HT1080 (cell line): ENCODE results near the gene ITIH5. TPM values are rescaled to one million over a fixed set of nuclear protein-coding genes. Genes with fewer than 3 reads are reported as not detected.
A peak's percentile ranks its signal among the peaks of the same experiment; 100 is the strongest.
"Not testable (repeated sequence)": the region's sequence is repeated elsewhere in the genome, so short reads cannot be mapped to it uniquely, and the experiment has no call there.

Source experiments
- DNase-seq: peaks from one replicate; pipeline ENCODE4 v3.0.0-alpha.2; 2015; ENCODE audit warnings: low read depth
- total RNA-seq: library from RNA; depleted of rRNA; stranded (reverse); fragments of >200 nt; shearing (Covaris generic); gene quantifications from 2 replicates; pipeline ENCODE4 v1.2.3, GENCODE V29; 2014

The ITIH5 gene
- total RNA-seq, 1 experiment from 2014 or later, result not detected

GRCh38 chr10:7689591-7689990, 22.8 kb upstream of the ITIH5 start:
- DNase-seq, result no peak

GRCh38 chr10:7687228-7687907, 20.6 kb upstream of the ITIH5 start:
- DNase-seq, result peak; percentile 82

- DNase-seq, result no peak
Observed at GRCh38 chr10:7686351-7687171, 19.8 kb upstream of the ITIH5 start.

- peak; percentile 25 for DNase-seq
Observed at GRCh38 chr10:7680078-7680477, 13.3 kb upstream of the ITIH5 start.

- no peak for DNase-seq
Observed at GRCh38 chr10:7679256-7679655, 12.5 kb upstream of the ITIH5 start.

GRCh38 chr10:7672341-7673134, 5.8 kb upstream of the ITIH5 start:
- no peak for DNase-seq

GRCh38 chr10:7670157-7670556, 3.4 kb upstream of the ITIH5 start:
- DNase-seq, result no peak

- DNase-seq, result no peak
Observed at GRCh38 chr10:7667262-7668141, 736 bp upstream of the ITIH5 start.

GRCh38 chr10:7665767-7666166, 999 bp downstream of the ITIH5 start:
- DNase-seq, result no peak

- DNase-seq, result no peak
Observed at GRCh38 chr10:7664707-7665106, 2.1 kb downstream of the ITIH5 start.

- DNase-seq, result no peak
Observed at GRCh38 chr10:7662522-7662921, 4.2 kb downstream of the ITIH5 start.

- DNase-seq, result no peak
Observed at GRCh38 chr10:7659560-7659959, 7.2 kb downstream of the ITIH5 start.

GRCh38 chr10:7657552-7657951, 9.2 kb downstream of the ITIH5 start:
- DNase-seq, result no peak

- DNase-seq, result not testable (repeated sequence)
Observed at GRCh38 chr10:7657079-7657478, 9.7 kb downstream of the ITIH5 start.

GRCh38 chr10:7651853-7652470, 14.8 kb downstream of the ITIH5 start:
- no peak for DNase-seq

GRCh38 chr10:7649673-7650300, 17.0 kb downstream of the ITIH5 start:
- DNase-seq, result peak; percentile 48

GRCh38 chr10:7647062-7647664, 19.6 kb downstream of the ITIH5 start:
- no peak for DNase-seq

- no peak for DNase-seq
Observed at GRCh38 chr10:7642491-7643011, 24.2 kb downstream of the ITIH5 start.

GRCh38 chr10:7635408-7636125, 31.2 kb downstream of the ITIH5 start:
- no peak for DNase-seq
